ENCODE measurements around the gene LRP4.
"Not testable (repeated sequence)": the region's sequence is repeated elsewhere in the genome, so short reads cannot be mapped to it uniquely, and the experiment has no call there.

Gene LRP4, protein sequence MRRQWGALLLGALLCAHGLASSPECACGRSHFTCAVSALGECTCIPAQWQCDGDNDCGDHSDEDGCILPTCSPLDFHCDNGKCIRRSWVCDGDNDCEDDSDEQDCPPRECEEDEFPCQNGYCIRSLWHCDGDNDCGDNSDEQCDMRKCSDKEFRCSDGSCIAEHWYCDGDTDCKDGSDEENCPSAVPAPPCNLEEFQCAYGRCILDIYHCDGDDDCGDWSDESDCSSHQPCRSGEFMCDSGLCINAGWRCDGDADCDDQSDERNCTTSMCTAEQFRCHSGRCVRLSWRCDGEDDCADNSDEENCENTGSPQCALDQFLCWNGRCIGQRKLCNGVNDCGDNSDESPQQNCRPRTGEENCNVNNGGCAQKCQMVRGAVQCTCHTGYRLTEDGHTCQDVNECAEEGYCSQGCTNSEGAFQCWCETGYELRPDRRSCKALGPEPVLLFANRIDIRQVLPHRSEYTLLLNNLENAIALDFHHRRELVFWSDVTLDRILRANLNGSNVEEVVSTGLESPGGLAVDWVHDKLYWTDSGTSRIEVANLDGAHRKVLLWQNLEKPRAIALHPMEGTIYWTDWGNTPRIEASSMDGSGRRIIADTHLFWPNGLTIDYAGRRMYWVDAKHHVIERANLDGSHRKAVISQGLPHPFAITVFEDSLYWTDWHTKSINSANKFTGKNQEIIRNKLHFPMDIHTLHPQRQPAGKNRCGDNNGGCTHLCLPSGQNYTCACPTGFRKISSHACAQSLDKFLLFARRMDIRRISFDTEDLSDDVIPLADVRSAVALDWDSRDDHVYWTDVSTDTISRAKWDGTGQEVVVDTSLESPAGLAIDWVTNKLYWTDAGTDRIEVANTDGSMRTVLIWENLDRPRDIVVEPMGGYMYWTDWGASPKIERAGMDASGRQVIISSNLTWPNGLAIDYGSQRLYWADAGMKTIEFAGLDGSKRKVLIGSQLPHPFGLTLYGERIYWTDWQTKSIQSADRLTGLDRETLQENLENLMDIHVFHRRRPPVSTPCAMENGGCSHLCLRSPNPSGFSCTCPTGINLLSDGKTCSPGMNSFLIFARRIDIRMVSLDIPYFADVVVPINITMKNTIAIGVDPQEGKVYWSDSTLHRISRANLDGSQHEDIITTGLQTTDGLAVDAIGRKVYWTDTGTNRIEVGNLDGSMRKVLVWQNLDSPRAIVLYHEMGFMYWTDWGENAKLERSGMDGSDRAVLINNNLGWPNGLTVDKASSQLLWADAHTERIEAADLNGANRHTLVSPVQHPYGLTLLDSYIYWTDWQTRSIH (N-terminal part only)

DNA sequence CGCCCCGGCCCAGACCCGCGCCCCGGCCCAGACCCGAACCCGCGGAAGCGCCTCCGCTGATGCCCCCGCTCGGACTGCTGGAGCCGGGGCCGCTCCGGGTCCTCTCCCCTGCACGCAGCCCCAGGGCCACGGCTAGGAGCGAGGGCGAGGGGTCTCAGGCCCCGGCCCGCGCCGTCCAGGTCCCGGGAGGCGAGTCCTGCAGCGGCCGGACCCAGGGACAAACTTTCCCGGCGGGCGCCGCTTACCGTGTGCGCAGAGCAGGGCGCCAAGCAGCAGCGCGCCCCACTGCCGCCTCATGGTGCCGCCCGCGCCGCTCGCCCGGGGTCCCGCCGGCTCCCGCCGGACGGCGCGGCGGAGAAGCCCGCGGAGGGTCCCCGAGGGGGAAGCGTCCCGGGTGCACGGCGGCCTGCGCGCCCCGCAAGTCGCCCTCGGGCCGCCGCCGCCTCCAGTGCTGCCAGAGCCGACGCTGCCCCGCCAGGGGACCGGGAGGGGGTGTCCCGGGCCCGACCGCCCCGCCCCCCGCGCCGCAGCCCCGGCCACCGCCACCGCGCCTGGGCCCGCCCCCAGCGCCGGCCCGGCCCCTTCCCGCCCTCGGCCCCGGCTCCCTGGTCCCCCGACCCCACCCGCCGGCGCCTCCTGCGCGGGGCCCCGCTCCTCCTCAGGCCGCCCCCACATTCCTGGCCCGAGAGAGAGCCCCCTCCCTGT lies at the start of gene LRP4:
LRP4 (minus strand) TSS at position 468 of the 705 bp plus-strand sequence; CDS start at position 297, 171 bp downstream.
- peak within 1 kb of the TSS; percentile 58 for H3K4me3 ChIP-seq (ENCODE audit: low read depth, low read length)
- TF ChIP-seq, protein P1, sequence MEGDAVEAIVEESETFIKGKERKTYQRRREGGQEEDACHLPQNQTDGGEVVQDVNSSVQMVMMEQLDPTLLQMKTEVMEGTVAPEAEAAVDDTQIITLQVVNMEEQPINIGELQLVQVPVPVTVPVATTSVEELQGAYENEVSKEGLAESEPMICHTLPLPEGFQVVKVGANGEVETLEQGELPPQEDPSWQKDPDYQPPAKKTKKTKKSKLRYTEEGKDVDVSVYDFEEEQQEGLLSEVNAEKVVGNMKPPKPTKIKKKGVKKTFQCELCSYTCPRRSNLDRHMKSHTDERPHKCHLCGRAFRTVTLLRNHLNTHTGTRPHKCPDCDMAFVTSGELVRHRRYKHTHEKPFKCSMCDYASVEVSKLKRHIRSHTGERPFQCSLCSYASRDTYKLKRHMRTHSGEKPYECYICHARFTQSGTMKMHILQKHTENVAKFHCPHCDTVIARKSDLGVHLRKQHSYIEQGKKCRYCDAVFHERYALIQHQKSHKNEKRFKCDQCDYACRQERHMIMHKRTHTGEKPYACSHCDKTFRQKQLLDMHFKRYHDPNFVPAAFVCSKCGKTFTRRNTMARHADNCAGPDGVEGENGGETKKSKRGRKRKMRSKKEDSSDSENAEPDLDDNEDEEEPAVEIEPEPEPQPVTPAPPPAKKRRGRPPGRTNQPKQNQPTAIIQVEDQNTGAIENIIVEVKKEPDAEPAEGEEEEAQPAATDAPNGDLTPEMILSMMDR (IDR thresholded peaks at IDR 0.05; ENCODE audit: low read depth, low read length), result no peak

GRCh38 chr11:46967962-46968361 lies 49.6 kb upstream of the LRP4 start:
- no peak overlapping the region for H3K4me3 ChIP-seq (ENCODE audit: low read depth, low read length)

DNA sequence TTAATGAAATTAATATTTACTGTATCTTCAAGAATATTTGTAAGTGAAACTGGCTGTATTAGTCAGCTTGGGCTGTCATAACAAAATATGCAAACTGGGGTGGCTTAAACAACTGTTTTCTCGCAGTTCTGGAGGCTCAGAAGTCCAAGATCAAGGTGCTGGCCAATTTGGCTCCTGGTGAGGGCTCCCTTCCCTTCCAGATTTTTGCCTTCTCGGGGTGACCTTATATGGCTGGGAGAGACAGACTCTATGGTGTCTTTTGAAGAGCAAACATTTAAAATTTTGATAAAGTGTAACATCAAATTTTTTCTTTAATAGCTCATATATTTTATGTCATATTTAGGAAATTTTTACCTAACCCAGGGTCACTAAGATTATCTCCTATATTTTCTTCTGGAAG lies 48.4 kb upstream of the LRP4 start:
- no peak overlapping the region for H3K4me3 ChIP-seq (ENCODE audit: low read depth, low read length)
- TF ChIP-seq, protein P1 (IDR thresholded peaks at IDR 0.05; ENCODE audit: low read depth, low read length), result no peak

More at GRCh38 chr11:46967962-46968361, 49.6 kb upstream of the LRP4 start:
- TF ChIP-seq, protein P1 (IDR thresholded peaks at IDR 0.05; ENCODE audit: low read depth, low read length), result no peak

GRCh38 chr11:46963844-46964243 lies 45.5 kb upstream of the LRP4 start:
- TF ChIP-seq, protein P1 (IDR thresholded peaks at IDR 0.05; ENCODE audit: low read depth, low read length), result no peak
- no peak overlapping the region for H3K4me3 ChIP-seq (ENCODE audit: low read depth, low read length)

GRCh38 chr11:46961886-46962285 lies 43.5 kb upstream of the LRP4 start:
- H3K4me3 ChIP-seq (ENCODE audit: low read depth, low read length), result not testable (repeated sequence)

- H3K4me3 ChIP-seq (ENCODE audit: low read depth, low read length), result no peak overlapping the region
- TF ChIP-seq, protein P1 (IDR thresholded peaks at IDR 0.05; ENCODE audit: low read depth, low read length), result no peak
Measured at GRCh38 chr11:46961041-46961440, 42.7 kb upstream of the LRP4 start.

GRCh38 chr11:46958777-46959176 lies 40.4 kb upstream of the LRP4 start:
- TF ChIP-seq, protein P1 (IDR thresholded peaks at IDR 0.05; ENCODE audit: low read depth, low read length), result no peak
- H3K4me3 ChIP-seq (ENCODE audit: low read depth, low read length), result no peak overlapping the region
